HepG2 (cell line): Measurements from ENCODE around the gene SLC25A38. TPM values are rescaled to one million over a fixed set of nuclear protein-coding genes. Genes with fewer than 3 reads are reported as not detected.

Source experiments
- ATAC-seq: fragments of 200-7000 bp; cut with Tn5 transposase; 3 replicates; pipeline ENCODE4 v1.9.1; 2020; ENCODE audit warnings: mild to moderate bottlenecking, moderate library complexity
- BruUV-seq: library from RNA; stranded (reverse); fragments of 400-500 nt; replicated peaks from 2 replicates; lab custom pipeline; 2021; lab: Mats Ljungman, UMichigan
- CTCF ChIA-PET: fragments of 300-600 bp; formaldehyde crosslinking; extraction: SDS; loops from one replicate; lab custom pipeline; 2021; ENCODE audit warnings: low total read pairs, inconsistent platforms, low intra/inter-chr PET ratio; lab: Yijun Ruan, JAX
- POLR2A ChIA-PET: fragments of 350-600 bp; sonication (Branson Sonifier 250); formaldehyde crosslinking; loops from one replicate; lab custom pipeline; 2020; ENCODE audit warnings: antibody characterized with exemption, inconsistent platforms; lab: Yijun Ruan, JAX
- DNase-seq: peaks from one replicate; pipeline ENCODE4 v3.0.0-alpha.2; 2015; ENCODE audit warnings: low spot score
- FAIRE-seq: peaks from 3 replicates; lab custom pipeline; 2011; peaks lifted over from hg19 to GRCh38; lab: Jason Lieb, UNC
- H2AFZ ChIP-seq: one replicate; pipeline ENCODE4 v1.6.1; 2011; ENCODE audit warnings: low read length, inconsistent platforms
- H3K27ac ChIP-seq: fragments of 300-600 bp; 3 replicates; pipeline ENCODE4 v1.8.0; 2011; ENCODE audit warnings: mixed run types, mild to moderate bottlenecking, mixed read lengths, low read length, inconsistent platforms; ENCODE audit not compliant: insufficient read depth; ENCODE audit errors: extremely low read length
- H3K27me3 ChIP-seq, 2 experiments: fragments of 200-600 bp in 1 of 2; 2 replicates in 1 of 2; 3 replicates in 1 of 2; pipeline versions ENCODE4 v1.6.0 to v1.8.0; 2011; ENCODE audit warnings: low read length in 2 of 2, mild to moderate bottlenecking in 2 of 2, moderate library complexity in 2 of 2, inconsistent platforms in 1 of 2; ENCODE audit not compliant: insufficient read depth in 2 of 2, control insufficient read depth in 1 of 2
- H3K36me3 ChIP-seq, 2 experiments: fragments of 200-600 bp in 1 of 2; replicated peaks in 1 of 2; 2 replicates in 1 of 2; 3 replicates in 1 of 2; pipeline versions ENCODE4 v1.5.1 to v1.8.0; 2011; ENCODE audit warnings: low read length in 2 of 2, inconsistent platforms in 1 of 2; ENCODE audit not compliant: insufficient read depth in 2 of 2, control insufficient read depth in 1 of 2
- H3K4me1 ChIP-seq: 2 replicates; pipeline ENCODE4 v1.5.1; 2012; ENCODE audit warnings: low read length, inconsistent platforms; ENCODE audit not compliant: insufficient read depth
- H3K4me2 ChIP-seq: 2 replicates; pipeline ENCODE4 v1.6.0; 2011; ENCODE audit warnings: low read depth, low read length, inconsistent platforms
- H3K4me3 ChIP-seq, 3 experiments: fragments of 200-600 bp in 1 of 3; sonication (generic), shearing (Covaris generic) in 1 of 3; replicated peaks in 1 of 3; 2 replicates each; pipeline ENCODE4 v1.5.1; 2011 to 2016; ENCODE audit warnings: low read length in 3 of 3, inconsistent platforms in 2 of 3, low read depth in 2 of 3, mild to moderate bottlenecking in 2 of 3, control low read depth in 1 of 3, mixed read lengths in 1 of 3; ENCODE audit not compliant: insufficient read depth in 1 of 3
- H3K79me2 ChIP-seq: one replicate; pipeline ENCODE4 v1.6.1; 2011; ENCODE audit warnings: low read length, inconsistent platforms; ENCODE audit not compliant: insufficient read depth
- H3K9ac ChIP-seq: 2 replicates; pipeline ENCODE4 v1.6.0; 2011; ENCODE audit warnings: mild to moderate bottlenecking, low read depth, low read length, inconsistent platforms; ENCODE audit not compliant: insufficient read depth
- H3K9me3 ChIP-seq: 2 replicates; pipeline ENCODE4 v1.5.1; 2012; ENCODE audit warnings: mild to moderate bottlenecking, low read length
- H4K20me1 ChIP-seq: 2 replicates; pipeline ENCODE4 v1.6.0; 2011; ENCODE audit warnings: inconsistent platforms, mild to moderate bottlenecking, low read length, moderate library complexity; ENCODE audit not compliant: insufficient read depth
- NR0B2 ChIP-seq: sonication (generic); formaldehyde crosslinking; IDR thresholded peaks from 2 replicates; pipeline ENCODE4 v1.4.0; 2020; ENCODE audit warnings: mild to moderate bottlenecking, missing genetic modification reagents
- ONECUT2 ChIP-seq: sonication (generic); formaldehyde crosslinking; IDR thresholded peaks from 2 replicates; pipeline ENCODE4 v1.4.0; 2020; ENCODE audit warnings: missing genetic modification reagents
- PAXIP1 ChIP-seq: sonication (generic); formaldehyde crosslinking; conservative IDR thresholded peaks from 2 replicates; pipeline ENCODE4 v1.4.0; 2020; ENCODE audit warnings: mild to moderate bottlenecking, missing genetic modification reagents, moderate library complexity
- SMYD3 ChIP-seq: sonication (generic); formaldehyde crosslinking; IDR thresholded peaks from 2 replicates; pipeline ENCODE4 v1.8.1; 2023; ENCODE audit warnings: mild to moderate bottlenecking, missing genetic modification reagents
- SNAI1 ChIP-seq: sonication (generic); formaldehyde crosslinking; IDR thresholded peaks from 2 replicates; pipeline ENCODE4 v1.5.0; 2020; ENCODE audit warnings: mild to moderate bottlenecking, missing genetic modification reagents, borderline replicate concordance
- ZBTB20 ChIP-seq: sonication (generic); formaldehyde crosslinking; IDR thresholded peaks from 2 replicates; pipeline ENCODE4 v1.8.1; 2023; ENCODE audit warnings: missing genetic modification reagents, low read depth, mild to moderate bottlenecking, borderline replicate concordance
- ZNF460 ChIP-seq: sonication (generic); formaldehyde crosslinking; IDR thresholded peaks from 2 replicates; pipeline ENCODE4 v1.5.1; 2020; ENCODE audit warnings: missing genetic modification reagents, mild to moderate bottlenecking, borderline replicate concordance
- ZNF597 ChIP-seq: sonication (generic); formaldehyde crosslinking; IDR thresholded peaks from 2 replicates; pipeline ENCODE4 v1.5.0; 2020; ENCODE audit warnings: missing genetic modification reagents
- ZNF646 ChIP-seq: sonication (generic); formaldehyde crosslinking; IDR thresholded peaks from 2 replicates; pipeline ENCODE4 v1.9.0; 2021; ENCODE audit warnings: mild to moderate bottlenecking, missing genetic modification reagents
- WGBS: methylation state at CpG from one replicate; pipeline ENCODE4 v1.1.6; 2017; ENCODE audit warnings: low lambda C conversion rate; 5-methylcytosine and 5-hydroxymethylcytosine counted together
- in situ Hi-C: cut with HindIII; loops from 2 replicates; pipeline ENCODE4 v1.10.0; 2017; ENCODE audit warnings: low pct_unique_long_range_greater_than_20kb; ENCODE audit not compliant: extremely low pct_ligation_motif_present
- intact Hi-C: fragments of 100-400 bp; cut with micrococcal nuclease; formaldehyde crosslinking; loops from one replicate; pipeline ENCODE4 v1.10.0; 2022; ENCODE audit not compliant: unreplicated experiment
- polyA plus RNA-seq, 8 experiments: library from polyadenylated mRNA; depleted of rRNA in 3 of 8; stranded (reverse) in 7 of 8; unstranded in 1 of 8; fragments of >200 nt; fragmentation: Illumina TruSeq in 4 of 8; extraction: Trizol in 4 of 8; gene quantifications; 2 replicates each; pipeline versions ENCODE4 v1.2.1 to v1.2.3, GENCODE V29; 2011 to 2016; ENCODE audit warnings: low read depth in 4 of 8, missing spikeins in 1 of 8, mixed read lengths in 1 of 8; ENCODE audit not compliant: insufficient read depth in 1 of 8
- total RNA-seq, 5 experiments: library from RNA; depleted of rRNA; stranded (reverse); fragments of >200 nt; fragmentation: Illumina TruSeq; extraction: Trizol; gene quantifications; 2 replicates each; pipeline ENCODE4 v1.2.3, GENCODE V29; 2016; ENCODE audit warnings: low read depth in 1 of 5

SLC25A38 gene
- total and polyA plus RNA-seq, 2 of the 13 experiments (the other 11 are each of a cell fraction or from before 2014, with no cell fraction given) = 32.5 to 35.4 TPM

- intact Hi-C loops = loop anchor here (1.0 to 2.0 kb wide), 3 partner anchors 62 to 193 kb away; no protein-coding TSS in a partner anchor
- Histone ChIP-seq H3K4me1 (peaks cover 22% of the 10 kb centered on the region), H2AFZ (no peak overlapping the region), H3K4me3 (no peak overlapping the region), H4K20me1 (no peaks in the 10 kb centered on the region), H3K36me3 (no peaks in the 10 kb centered on the region), H3K4me2 (no peak overlapping the region), H3K9ac (no peak overlapping the region), H3K79me2 (peaks cover 3% of the 10 kb centered on the region), H3K27me3 (0 out of 5 replicates have a peak, but pooled peaks cover 0 to 1% of the 10 kb centered on the region in 2 experiments), H3K27ac (no peak overlapping the region), H3K9me3 (no peaks in the 10 kb centered on the region)
- peak; percentile 17 for DNase-seq
- ATAC-seq = no peak
- ChIA-PET CTCF (interaction anchor here (1.8 kb wide), 1 partner anchor 189 kb away, joined by 10 read pairs; no protein-coding TSS in a partner anchor), POLR2A (no interaction called here)
- peak; percentile 26 for FAIRE-seq
- BruUV-seq = no TSS peak
- 62% methylated on average over 10 of the region's 10 CpGs for WGBS
- in situ Hi-C loops = no loop called here
- TF ChIP-seq SNAI1 (CRISPR knock-in tag) (no peak), ZNF646 (CRISPR knock-in tag) (no peak), PAXIP1 (CRISPR knock-in tag) (peak; percentile 38), NR0B2 (CRISPR knock-in tag) (no peak), ZBTB20 (CRISPR knock-in tag) (no peak), ZNF460 (CRISPR knock-in tag) (peak; percentile 7; the same call in 1 of the 2 replicates), ONECUT2 (CRISPR knock-in tag) (peak; percentile 56; the same call in 1 of the 2 replicates), ZNF597 (CRISPR knock-in tag) (no peak), SMYD3 (no peak)
Observed at GRCh38 chr3:39378957-39379777, 4.0 kb upstream of the SLC25A38 start.
